BLaER1 (cell line): Measurements from ENCODE around the gene COL18A1.

Source experiments
- H3K27ac ChIP-seq: shearing (Covaris generic); formaldehyde crosslinking; 2 replicates; pipeline ENCODE4 v1.8.1; 2022
- H3K27me3 ChIP-seq: shearing (Covaris generic); formaldehyde crosslinking; 2 replicates; pipeline ENCODE4 v1.8.1; 2022
- H3K36me3 ChIP-seq: shearing (Covaris generic); formaldehyde crosslinking; 2 replicates; pipeline ENCODE4 v1.8.1; 2022
- H3K4me1 ChIP-seq: shearing (Covaris generic); formaldehyde crosslinking; 2 replicates; pipeline ENCODE4 v1.8.1; 2022
- H3K4me2 ChIP-seq: shearing (Covaris generic); formaldehyde crosslinking; 2 replicates; pipeline ENCODE4 v1.8.1; 2022
- H3K4me3 ChIP-seq: shearing (Covaris generic); formaldehyde crosslinking; 2 replicates; pipeline ENCODE4 v1.8.1; 2022
- H3K9ac ChIP-seq: shearing (Covaris generic); formaldehyde crosslinking; 2 replicates; pipeline ENCODE4 v1.8.1; 2022
- H3K9me3 ChIP-seq: shearing (Covaris generic); formaldehyde crosslinking; 2 replicates; pipeline ENCODE4 v1.8.1; 2022
- H4K20me1 ChIP-seq: shearing (Covaris generic); formaldehyde crosslinking; 2 replicates; pipeline ENCODE4 v1.8.1; 2022
- Cebpa-rat ChIP-seq: shearing (Covaris generic); IDR thresholded peaks from 2 replicates; pipeline ENCODE4 v1.8.1; 2022

Gene COL18A1

GRCh38 chr21:45472445-45473365 is 67.7 kb downstream of the COL18A1 start:
- H3K9me3 ChIP-seq: no peaks in the 10 kb centered on the region
- no peaks in the 10 kb centered on the region for H3K27me3 ChIP-seq
- H3K4me1 ChIP-seq: peaks cover 56% of the 10 kb centered on the region
- H3K4me3 ChIP-seq: no peak overlapping the region
- no peak overlapping the region for H3K27ac ChIP-seq
- H4K20me1 ChIP-seq: no peaks in the 10 kb centered on the region
- H3K36me3 ChIP-seq: no peaks in the 10 kb centered on the region
- peak overlapping the region; percentile 83 for H3K4me2 ChIP-seq
- no peak for TF ChIP-seq Cebpa-rat
- H3K9ac ChIP-seq: no peak overlapping the region

- no peaks in the 10 kb centered on the region for H3K36me3 ChIP-seq
Observed at GRCh38 chr21:45473496-45474322, 68.7 kb downstream of the COL18A1 start.

GRCh38 chr21:45474323-45474950 is 69.5 kb downstream of the COL18A1 start:
- no peak overlapping the region for H3K27ac ChIP-seq
- no peaks in the 10 kb centered on the region for H3K9me3 ChIP-seq
- peaks cover 70% of the 10 kb centered on the region for H3K4me1 ChIP-seq
- no peak overlapping the region for H3K9ac ChIP-seq
- H3K36me3 ChIP-seq: no peaks in the 10 kb centered on the region
- no peaks in the 10 kb centered on the region for H3K27me3 ChIP-seq
- H3K4me2 ChIP-seq: no peak overlapping the region
- no peak for TF ChIP-seq Cebpa-rat
- no peak overlapping the region for H3K4me3 ChIP-seq
- H4K20me1 ChIP-seq: no peaks in the 10 kb centered on the region

More at GRCh38 chr21:45473496-45474322, 68.7 kb downstream of the COL18A1 start:
- Histone ChIP-seq H4K20me1 (no peaks in the 10 kb centered on the region), H3K4me1 (peaks cover 64% of the 10 kb centered on the region), H3K9me3 (no peaks in the 10 kb centered on the region), H3K27me3 (no peaks in the 10 kb centered on the region), H3K9ac (no peak overlapping the region), H3K4me2 (peak overlapping the region; percentile 83), H3K4me3 (no peak overlapping the region), H3K27ac (no peak overlapping the region)
- no peak for TF ChIP-seq Cebpa-rat

- Histone ChIP-seq H3K27ac (no peak overlapping the region), H3K27me3 (no peaks in the 10 kb centered on the region), H3K36me3 (no peaks in the 10 kb centered on the region), H3K4me1 (peaks cover 70% of the 10 kb centered on the region), H3K4me2 (no peak overlapping the region), H3K9me3 (no peaks in the 10 kb centered on the region), H4K20me1 (no peaks in the 10 kb centered on the region), H3K9ac (no peak overlapping the region), H3K4me3 (no peak overlapping the region)
- no peak for TF ChIP-seq Cebpa-rat
Observed at GRCh38 chr21:45475004-45475685, 70.2 kb downstream of the COL18A1 start.

GRCh38 chr21:45475797-45476570 is 71.0 kb downstream of the COL18A1 start:
- H3K27ac ChIP-seq: no peak overlapping the region
- no peaks in the 10 kb centered on the region for H3K36me3 ChIP-seq
- peaks cover 70% of the 10 kb centered on the region for H3K4me1 ChIP-seq
- no peak overlapping the region for H3K9ac ChIP-seq
- TF ChIP-seq Cebpa-rat: no peak
- no peak overlapping the region for H3K4me2 ChIP-seq
- no peaks in the 10 kb centered on the region for H3K27me3 ChIP-seq
- no peaks in the 10 kb centered on the region for H3K9me3 ChIP-seq
- no peak overlapping the region for H3K4me3 ChIP-seq
- no peaks in the 10 kb centered on the region for H4K20me1 ChIP-seq

GRCh38 chr21:45476582-45476981 is 71.6 kb downstream of the COL18A1 start:
- H3K9me3 ChIP-seq: no peaks in the 10 kb centered on the region
- H3K4me2 ChIP-seq: 0 out of 2 replicates have a peak overlapping the region, but pooled peaks have one; percentile 96
- TF ChIP-seq Cebpa-rat: no peak
- no peak overlapping the region for H3K4me3 ChIP-seq
- no peaks in the 10 kb centered on the region for H4K20me1 ChIP-seq
- no peaks in the 10 kb centered on the region for H3K36me3 ChIP-seq
- no peaks in the 10 kb centered on the region for H3K27me3 ChIP-seq
- H3K9ac ChIP-seq: no peak overlapping the region
- peaks cover 70% of the 10 kb centered on the region for H3K4me1 ChIP-seq
- no peak overlapping the region for H3K27ac ChIP-seq

GRCh38 chr21:45477176-45478114 is 72.5 kb downstream of the COL18A1 start:
- H3K9ac ChIP-seq: peak overlapping the region; percentile 67
- H4K20me1 ChIP-seq: no peaks in the 10 kb centered on the region
- H3K4me3 ChIP-seq: peak overlapping the region; percentile 36
- H3K36me3 ChIP-seq: no peaks in the 10 kb centered on the region
- no peaks in the 10 kb centered on the region for H3K9me3 ChIP-seq
- H3K4me1 ChIP-seq: peaks cover 70% of the 10 kb centered on the region
- H3K27me3 ChIP-seq: no peaks in the 10 kb centered on the region
- H3K27ac ChIP-seq: peak overlapping the region; percentile 90
- peak overlapping the region; percentile 96 for H3K4me2 ChIP-seq
- TF ChIP-seq Cebpa-rat: no peak
